ENCODE measurements around the gene TASL.

TASL gene, protein sequence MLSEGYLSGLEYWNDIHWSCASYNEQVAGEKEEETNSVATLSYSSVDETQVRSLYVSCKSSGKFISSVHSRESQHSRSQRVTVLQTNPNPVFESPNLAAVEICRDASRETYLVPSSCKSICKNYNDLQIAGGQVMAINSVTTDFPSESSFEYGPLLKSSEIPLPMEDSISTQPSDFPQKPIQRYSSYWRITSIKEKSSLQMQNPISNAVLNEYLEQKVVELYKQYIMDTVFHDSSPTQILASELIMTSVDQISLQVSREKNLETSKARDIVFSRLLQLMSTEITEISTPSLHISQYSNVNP

DNA sequence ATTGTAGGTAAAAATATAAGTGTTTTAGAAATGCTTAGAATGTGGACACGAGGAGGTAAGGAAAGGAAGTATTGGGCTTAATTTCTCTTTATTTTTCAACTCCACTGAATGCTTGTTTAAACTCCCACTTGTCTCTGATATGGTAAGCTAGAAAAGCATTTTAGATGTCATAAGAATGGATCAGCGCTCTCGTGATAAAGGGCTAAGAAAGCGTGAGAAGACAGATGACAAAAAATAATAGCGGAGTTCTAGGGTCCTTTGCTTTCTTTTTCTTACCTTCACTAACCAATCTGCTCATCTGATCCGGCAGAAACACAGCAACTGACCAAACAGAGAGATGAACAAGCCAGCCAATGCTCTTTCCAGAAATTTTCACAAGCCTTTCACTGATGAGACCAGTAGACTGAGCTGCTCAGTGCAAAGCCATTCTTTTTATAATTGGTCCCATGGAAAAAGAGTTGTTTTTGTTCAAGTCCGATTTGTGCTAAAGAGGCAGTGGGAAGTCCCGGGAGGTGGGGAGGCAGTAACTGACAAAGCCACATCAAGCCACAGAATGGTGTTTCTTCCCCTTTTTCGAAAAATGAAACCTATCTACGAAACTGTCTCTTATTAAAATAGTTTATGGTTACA, at the start of gene TASL:
TSS of gene TASL (minus strand) at position 405 of the 630 bp plus-strand sequence. CDS start 17,411 bp downstream, outside the sequence.
- TF ChIP-seq, protein P1, sequence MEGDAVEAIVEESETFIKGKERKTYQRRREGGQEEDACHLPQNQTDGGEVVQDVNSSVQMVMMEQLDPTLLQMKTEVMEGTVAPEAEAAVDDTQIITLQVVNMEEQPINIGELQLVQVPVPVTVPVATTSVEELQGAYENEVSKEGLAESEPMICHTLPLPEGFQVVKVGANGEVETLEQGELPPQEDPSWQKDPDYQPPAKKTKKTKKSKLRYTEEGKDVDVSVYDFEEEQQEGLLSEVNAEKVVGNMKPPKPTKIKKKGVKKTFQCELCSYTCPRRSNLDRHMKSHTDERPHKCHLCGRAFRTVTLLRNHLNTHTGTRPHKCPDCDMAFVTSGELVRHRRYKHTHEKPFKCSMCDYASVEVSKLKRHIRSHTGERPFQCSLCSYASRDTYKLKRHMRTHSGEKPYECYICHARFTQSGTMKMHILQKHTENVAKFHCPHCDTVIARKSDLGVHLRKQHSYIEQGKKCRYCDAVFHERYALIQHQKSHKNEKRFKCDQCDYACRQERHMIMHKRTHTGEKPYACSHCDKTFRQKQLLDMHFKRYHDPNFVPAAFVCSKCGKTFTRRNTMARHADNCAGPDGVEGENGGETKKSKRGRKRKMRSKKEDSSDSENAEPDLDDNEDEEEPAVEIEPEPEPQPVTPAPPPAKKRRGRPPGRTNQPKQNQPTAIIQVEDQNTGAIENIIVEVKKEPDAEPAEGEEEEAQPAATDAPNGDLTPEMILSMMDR (conservative IDR thresholded peaks at IDR 0.05), result no peak
- no peak within 1 kb of the TSS for H3K27ac ChIP-seq

DNA sequence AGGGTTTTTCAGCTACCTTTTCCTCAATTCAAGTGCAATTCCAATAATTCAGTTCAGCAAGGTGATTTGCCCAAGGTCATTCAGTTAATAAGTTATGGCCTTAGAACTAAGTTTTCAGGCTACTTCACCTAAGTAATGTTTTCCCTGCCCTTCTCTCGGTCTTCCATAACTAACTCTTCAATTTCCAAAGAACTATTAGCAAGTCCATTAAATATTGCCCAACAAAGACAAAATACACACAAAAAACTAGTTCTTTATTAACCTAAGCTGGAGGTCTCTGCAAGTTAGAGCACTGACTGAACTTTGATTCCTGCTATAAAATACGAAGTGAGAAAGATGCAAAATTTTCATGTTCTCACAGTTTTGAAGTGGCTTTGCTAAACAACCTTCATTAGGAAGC, 48.8 kb upstream of the TASL start:
- no peak overlapping the region for H3K27ac ChIP-seq
- TF ChIP-seq, protein P1 (conservative IDR thresholded peaks at IDR 0.05), result no peak

DNA sequence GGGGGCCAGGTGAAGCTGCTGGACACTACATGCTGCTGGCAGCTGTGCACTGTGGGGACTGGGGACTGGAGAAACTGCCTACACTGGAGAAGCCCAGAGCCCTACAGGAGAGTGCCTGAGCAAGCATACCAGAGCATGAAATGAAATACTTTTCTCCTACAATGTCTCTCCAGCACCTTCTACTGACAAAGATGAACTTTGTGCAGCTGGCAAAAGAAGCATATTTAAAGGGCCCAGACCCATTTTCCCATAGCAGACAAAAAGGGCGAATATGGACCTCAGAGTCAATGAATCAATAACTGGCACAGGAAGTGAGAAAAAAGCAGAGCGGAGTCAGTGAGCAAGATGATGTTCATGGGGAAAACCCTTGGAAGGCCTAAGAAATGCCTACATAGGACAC, 44.8 kb upstream of the TASL start:
- TF ChIP-seq, protein P1 (conservative IDR thresholded peaks at IDR 0.05), result no peak

DNA sequence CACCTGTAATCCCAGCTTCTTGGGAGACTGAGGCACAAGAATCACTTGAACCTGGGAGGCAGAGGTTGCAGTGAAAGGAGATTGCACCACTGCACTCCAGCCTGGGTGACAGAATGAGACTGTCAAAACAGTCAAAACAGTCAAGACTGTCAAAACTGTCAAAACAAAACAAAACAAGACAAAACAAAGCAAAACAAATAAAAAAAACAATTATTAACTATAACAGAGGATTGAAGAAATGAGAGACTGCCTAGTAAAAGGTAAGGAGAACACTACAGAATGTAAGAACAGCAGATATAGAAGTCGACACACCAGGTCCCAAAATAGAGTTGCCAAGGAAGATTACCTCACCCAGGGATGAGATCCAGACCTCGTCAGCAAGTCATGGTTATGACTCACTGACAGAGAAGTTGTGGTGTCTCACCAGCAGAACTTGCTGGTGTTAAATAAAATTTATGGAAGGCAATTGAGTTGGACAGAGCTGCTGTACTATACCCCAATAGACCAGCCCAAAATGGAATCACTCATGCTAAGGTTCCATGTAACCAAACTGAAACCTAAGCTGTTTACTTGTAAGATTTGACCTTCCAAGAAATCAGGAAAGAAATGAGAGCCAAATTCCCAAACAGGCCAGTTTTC, 43.5 kb upstream of the TASL start:
- TF ChIP-seq, protein P1 (conservative IDR thresholded peaks at IDR 0.05), result no peak
- no peak overlapping the region for H3K27ac ChIP-seq

More for the DNA sequence above, 44.8 kb upstream of the TASL start:
- H3K27ac ChIP-seq, result no peak overlapping the region

DNA sequence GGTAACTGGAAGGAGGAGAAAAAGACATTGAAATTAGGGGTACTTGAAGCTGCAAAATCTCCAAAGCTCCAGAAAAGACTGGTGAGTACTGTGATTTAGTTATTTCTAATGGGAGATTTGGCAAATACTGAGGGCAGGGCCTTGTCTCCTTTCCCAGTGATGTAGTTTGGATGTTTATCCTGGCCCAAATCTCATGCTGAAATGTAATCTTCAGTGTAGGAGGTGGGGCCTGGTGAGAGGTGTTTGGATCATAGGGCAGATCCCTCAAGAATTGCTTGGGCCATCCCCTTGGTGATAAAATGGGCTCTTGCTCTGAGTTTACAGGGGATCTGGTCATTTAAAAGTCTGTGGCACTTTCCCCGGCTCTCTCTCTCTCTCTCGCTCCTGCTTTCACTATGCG, 42.6 kb upstream of the TASL start:
- TF ChIP-seq, protein P1 (conservative IDR thresholded peaks at IDR 0.05), result no peak
- H3K27ac ChIP-seq, result no peak overlapping the region

DNA sequence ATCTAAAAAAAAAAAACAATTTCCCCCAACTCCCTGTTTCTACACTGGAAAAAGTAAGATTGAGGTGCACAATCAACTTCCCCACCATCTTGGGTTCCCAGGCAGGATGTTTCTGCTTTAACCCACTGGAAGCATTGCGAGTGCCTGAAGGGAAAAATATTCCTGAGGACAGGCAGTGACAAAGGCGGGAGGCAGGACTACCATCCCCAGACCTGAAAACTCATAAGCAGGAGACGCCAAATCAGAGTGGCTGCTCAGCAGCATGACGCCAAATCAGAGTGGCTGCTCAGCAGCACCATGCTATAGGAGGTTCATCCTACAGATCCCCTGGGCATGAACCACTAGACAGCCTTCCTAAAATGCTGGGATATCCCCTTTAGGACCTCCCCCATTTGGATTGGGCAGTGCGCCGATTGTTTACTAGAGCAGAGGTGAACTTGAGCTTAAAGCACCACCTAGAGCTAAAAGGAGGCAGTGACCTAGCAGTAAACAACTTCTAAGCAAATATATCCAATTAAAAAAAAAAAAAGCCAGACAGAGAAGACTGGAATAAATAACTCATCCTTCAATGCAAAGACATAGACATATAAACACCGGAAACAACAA, 40.7 kb upstream of the TASL start:
- no peak overlapping the region for H3K27ac ChIP-seq
- TF ChIP-seq, protein P1 (conservative IDR thresholded peaks at IDR 0.05), result peak; percentile 63

DNA sequence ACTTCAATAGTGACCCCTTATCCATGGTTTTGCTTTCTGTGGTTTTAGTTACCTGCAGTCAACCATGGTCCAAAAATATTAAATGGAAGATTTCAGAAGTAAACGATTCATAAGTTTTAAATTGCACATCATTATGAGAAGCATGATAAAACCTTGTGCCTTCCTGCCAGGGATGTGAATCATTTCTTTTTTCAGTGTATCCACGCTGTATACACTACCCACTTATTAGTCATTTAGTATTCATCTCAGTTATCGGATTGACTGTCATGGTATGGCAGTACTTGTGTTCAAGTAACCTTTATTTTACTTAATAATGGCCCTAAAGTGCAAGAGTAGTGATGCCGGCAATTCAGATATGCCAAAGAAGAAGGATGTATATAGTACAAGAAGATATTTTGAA, 37.7 kb upstream of the TASL start:
- TF ChIP-seq, protein P1 (conservative IDR thresholded peaks at IDR 0.05), result no peak
- H3K27ac ChIP-seq, result no peak overlapping the region

Data from VCaP (cell line).